ENCODE results near the gene LRRC47. TPM values are rescaled to one million over a fixed set of nuclear protein-coding genes. Genes with fewer than 3 reads are reported as not detected.

LRRC47 gene
- total and polyA plus RNA-seq, 2 of the 8 experiments (the other 6 are each of a cell fraction or from before 2014, with no cell fraction given): 38.3 to 82.4 TPM

- TF ChIP-seq CTCF (IDR thresholded peaks at IDR 0.05; ENCODE audit: control extremely low read depth in 1 of 3, insufficient read depth in 1 of 3, low read depth in 1 of 3, low read length in 3 of 3) (no peak), CEBPB (IDR thresholded peaks at IDR 0.05; ENCODE audit: low read depth, low read length) (no peak), RBBP5 (IDR thresholded peaks at IDR 0.05; ENCODE audit: borderline replicate concordance, low read depth, low read length) (0 out of 2 replicates have a peak, but pooled peaks have one; percentile 31)
Measured at GRCh38 chr1:3772027-3772714, 24.1 kb downstream of the LRRC47 start (continued).

All from H1 (cell line).